Activated B cell treated with CpG ODN at 0.5 μM for 24 hours (primary cell): ENCODE results near the gene PNKP. TPM values are rescaled to one million over a fixed set of nuclear protein-coding genes. Genes with fewer than 3 reads are reported as not detected.

Experiments
- ATAC-seq: fragments of 200-7000 bp; cut with Tn5 transposase; one replicate; pipeline ENCODE4 v1.10.0; 2021; ENCODE audit warnings: low read depth, mild to moderate bottlenecking, moderate library complexity
- CTCF ChIA-PET: fragments of 350-600 bp; sonication (Branson Sonifier 250); formaldehyde crosslinking; loops from one replicate; lab custom pipeline; 2021; ENCODE audit warnings: antibody characterized with exemption; lab: Charles Lee
- POLR2A ChIA-PET: fragments of 350-600 bp; sonication (Branson Sonifier 250); formaldehyde crosslinking; loops from one replicate; lab custom pipeline; 2021; ENCODE audit warnings: antibody characterized with exemption; lab: Charles Lee
- DNase-seq: peaks from one replicate; pipeline ENCODE4 v3.0.0; 2022
- H3K27ac Mint-ChIP-seq: one replicate; pipeline ENCODE4 v1.8.0; 2020; ENCODE audit warnings: mixed read lengths
- H3K27me3 Mint-ChIP-seq: one replicate; pipeline ENCODE4 v1.8.0; 2021; ENCODE audit warnings: mixed read lengths
- H3K36me3 Mint-ChIP-seq: one replicate; pipeline ENCODE4 v1.8.0; 2021; ENCODE audit warnings: low read depth, mixed read lengths
- H3K4me1 Mint-ChIP-seq: one replicate; pipeline ENCODE4 v1.8.0; 2021; ENCODE audit warnings: mixed read lengths
- H3K4me3 Mint-ChIP-seq: one replicate; pipeline ENCODE4 v1.8.0; 2020; ENCODE audit warnings: mild to moderate bottlenecking, mixed read lengths
- H3K9me3 Mint-ChIP-seq: one replicate; pipeline ENCODE4 v1.8.0; 2020; ENCODE audit warnings: mixed read lengths
- CTCF ChIP-seq: fragments of 200-600 bp; IDR thresholded peaks from one replicate; pipeline ENCODE4 v1.8.0; 2022; ENCODE audit warnings: antibody characterized with exemption, mild to moderate bottlenecking
- intact Hi-C: fragments of 100-400 bp; cut with micrococcal nuclease; formaldehyde crosslinking; loops from one replicate; pipeline ENCODE4 v1.15.1; 2024
- total RNA-seq: library from RNA; stranded (reverse); gene quantifications from 2 replicates; pipeline ENCODE4 v1.2.3, GENCODE V29; 2022

PNKP gene
- total RNA-seq, 1 donor from 2014 or later: 205 TPM

- POLR2A ChIA-PET: interaction anchor here (0.5 to 0.6 kb wide), 2 partner anchors 17 to 105 kb away, joined by 3 to 13 read pairs; no protein-coding TSS in a partner anchor
- Mint-ChIP-seq H3K4me3 (no peak overlapping the region), H3K4me1 (peaks cover 14% of the 10 kb centered on the region), H3K27me3 (no peaks in the 10 kb centered on the region), H3K27ac (no peak overlapping the region), H3K36me3 (peaks cover 75% of the 10 kb centered on the region), H3K9me3 (no peaks in the 10 kb centered on the region)
- ATAC-seq: no peak
- DNase-seq: no peak
- TF ChIP-seq CTCF: no peak
- CTCF ChIA-PET: no interaction called here
- intact Hi-C loops: no loop called here
Observed at GRCh38 chr19:49861107-49861506, 6.3 kb downstream of the PNKP start.

DNA sequence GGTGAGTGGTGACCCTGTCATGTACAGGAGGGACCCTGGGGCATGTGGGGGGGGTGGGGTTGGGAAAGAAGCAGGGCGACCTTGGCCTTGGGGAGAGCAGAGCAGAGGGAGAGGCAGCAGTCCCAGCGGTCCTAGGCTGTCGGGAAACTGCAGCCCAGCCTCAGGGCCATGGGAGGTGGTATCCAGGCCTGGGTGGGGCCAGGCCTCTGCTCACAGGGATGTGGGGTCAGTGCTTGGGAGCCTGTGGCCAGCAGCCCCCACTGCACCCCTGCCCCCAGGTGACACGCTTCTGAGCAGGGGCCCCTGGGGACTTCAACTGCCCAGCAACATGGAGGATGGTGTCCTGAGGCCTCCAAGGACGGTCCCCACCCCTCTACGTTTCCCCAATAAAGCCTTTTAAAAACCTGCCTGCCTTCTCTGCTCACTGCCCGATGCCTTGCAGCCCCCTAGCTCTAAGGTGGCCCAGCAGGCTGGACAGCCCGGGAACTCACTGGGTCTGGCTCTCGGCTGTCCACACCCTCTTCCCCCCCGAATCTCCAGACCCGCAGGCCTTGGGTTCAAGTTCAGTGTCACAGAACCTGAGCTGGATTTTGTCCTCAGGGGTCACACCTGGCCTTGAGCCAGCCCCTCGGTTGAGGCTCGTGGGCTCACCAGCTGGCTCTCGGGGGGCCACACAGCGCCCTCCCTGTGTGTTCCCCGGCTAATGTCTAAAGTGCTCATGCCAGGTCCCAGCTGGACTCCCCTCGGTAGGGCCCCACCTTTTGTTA lies 6.9 kb downstream of the PNKP start:
- ATAC-seq (no peak), DNase-seq (no peak)
- no peaks in the 10 kb centered on the region for H3K27me3 Mint-ChIP-seq
- H3K4me3 Mint-ChIP-seq: no peak overlapping the region
- ChIA-PET POLR2A (interaction anchor here (0.5 to 0.6 kb wide), 2 partner anchors 17 to 106 kb away, joined by 3 to 13 read pairs; no protein-coding TSS in a partner anchor), CTCF (no interaction called here)
- no peak for TF ChIP-seq CTCF
- H3K4me1 Mint-ChIP-seq: peaks cover 11% of the 10 kb centered on the region
- no peaks in the 10 kb centered on the region for H3K9me3 Mint-ChIP-seq
- intact Hi-C loops: no loop called here
- peaks cover 77% of the 10 kb centered on the region for H3K36me3 Mint-ChIP-seq
- H3K27ac Mint-ChIP-seq: no peak overlapping the region

DNA sequence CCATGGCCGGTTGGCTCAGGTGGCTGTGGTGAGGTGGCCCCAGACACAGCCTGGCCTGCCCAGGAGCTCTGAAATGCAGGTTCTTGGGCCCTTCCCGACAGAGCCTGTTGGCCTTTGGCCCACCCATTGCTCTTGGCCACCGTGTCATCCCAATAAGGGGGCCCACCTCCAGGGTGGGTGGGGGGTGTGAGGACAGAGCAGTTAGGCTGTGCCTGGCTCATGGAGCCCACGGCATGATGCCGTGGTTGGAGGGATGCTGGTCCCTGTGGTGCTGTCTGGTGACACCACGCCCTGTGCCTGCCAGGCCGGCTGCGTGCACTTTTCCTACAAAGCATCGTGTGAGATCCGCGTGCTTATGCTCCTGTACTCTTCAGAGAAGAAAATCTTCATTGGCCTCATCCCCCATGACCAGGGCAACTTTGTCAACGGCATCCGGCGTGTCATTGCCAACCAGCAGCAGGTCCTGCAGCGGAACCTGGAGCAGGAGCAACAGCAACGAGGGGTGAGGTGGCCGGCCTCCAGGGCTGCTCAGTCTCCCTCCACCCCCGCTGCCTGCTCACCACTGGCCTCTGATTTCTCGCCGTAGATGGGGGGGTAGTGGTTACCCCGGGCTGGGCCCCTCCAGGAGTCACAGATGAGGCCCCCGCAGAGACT lies 7.6 kb downstream of the PNKP start:
- TF ChIP-seq CTCF: no peak
- Mint-ChIP-seq H3K36me3 (peaks cover 75% of the 10 kb centered on the region), H3K4me3 (no peak overlapping the region), H3K9me3 (no peaks in the 10 kb centered on the region), H3K27me3 (no peaks in the 10 kb centered on the region), H3K27ac (no peak overlapping the region), H3K4me1 (peaks cover 9% of the 10 kb centered on the region)
- CTCF ChIA-PET: no interaction called here
- intact Hi-C loops: no loop called here
- ATAC-seq (no peak), DNase-seq (no peak)
- POLR2A ChIA-PET: interaction anchor here (1.5 kb wide), 1 partner anchor 9 kb away, joined by 7 read pairs; the partner anchor contains the start of gene PTOV1

DNA sequence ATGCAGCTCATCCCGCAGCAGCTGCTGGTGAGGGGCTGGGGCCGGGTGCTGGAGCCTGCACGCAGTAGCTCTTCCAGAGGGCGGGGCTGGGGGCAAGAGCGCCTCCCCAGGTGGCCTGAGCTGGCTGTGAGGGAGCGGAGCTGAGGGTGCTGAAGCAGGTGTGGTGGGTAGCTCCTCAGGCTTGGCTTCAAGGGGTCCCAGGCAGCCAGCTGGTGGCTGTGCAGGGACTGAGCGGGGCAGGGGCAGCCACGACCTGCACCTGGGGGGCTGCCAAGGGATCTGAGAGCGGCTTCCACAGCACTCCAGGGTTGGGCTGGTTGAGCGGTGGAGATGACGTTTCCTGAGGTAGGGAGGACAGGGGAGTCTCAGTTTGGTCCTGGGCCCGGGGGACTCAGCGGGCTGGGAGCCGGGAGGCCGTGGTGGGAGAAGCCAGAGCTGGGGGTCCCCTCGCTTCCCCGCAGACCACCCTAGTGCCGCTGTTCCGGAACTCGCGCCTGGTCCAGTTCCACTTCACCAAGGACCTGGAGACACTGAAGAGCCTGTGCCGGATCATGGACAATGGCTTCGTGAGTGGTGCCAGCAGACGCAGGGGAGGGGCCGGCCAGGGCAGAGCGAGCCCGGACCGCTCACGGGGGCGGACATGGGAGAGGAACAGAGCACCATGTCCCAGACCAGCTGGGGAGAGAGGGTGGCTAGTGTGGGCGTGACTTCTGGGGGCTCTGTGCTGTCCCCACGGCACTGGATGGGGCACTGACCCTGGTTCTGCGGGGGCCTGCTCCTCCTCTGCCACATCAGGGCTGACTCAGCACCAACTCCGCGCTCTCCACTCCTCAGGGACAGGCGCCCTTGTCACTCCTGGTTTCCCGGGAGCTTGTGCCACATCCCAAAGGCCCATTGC lies 9.0 kb downstream of the PNKP start:
- no peak for ATAC-seq
- Mint-ChIP-seq H3K36me3 (peaks cover 60% of the 10 kb centered on the region), H3K27ac (no peak overlapping the region), H3K4me3 (no peak overlapping the region), H3K4me1 (peaks cover 16% of the 10 kb centered on the region), H3K27me3 (no peaks in the 10 kb centered on the region), H3K9me3 (no peaks in the 10 kb centered on the region)
- CTCF ChIA-PET: no interaction called here
- no peak for TF ChIP-seq CTCF
- POLR2A ChIA-PET: interaction anchor here (1.2 to 1.5 kb wide), 2 partner anchors 8 to 11 kb away, joined by 6 to 7 read pairs; partner anchors contain the start of gene PTOV1
- DNase-seq: no peak
- intact Hi-C loops: no loop called here
